HepG2 (cell line): Measurements from ENCODE around the gene KRT34. TPM values are rescaled to one million over a fixed set of nuclear protein-coding genes. Genes with fewer than 3 reads are reported as not detected.

ENCODE experiments used
- EP300 ChIP-seq, 3 experiments: sonication (generic) in 1 of 3; formaldehyde crosslinking in 1 of 3; IDR thresholded peaks; 2 replicates each; pipeline versions ENCODE4 v1.5.1 to v1.6.1; 2011 to 2020; ENCODE audit warnings: low read depth in 2 of 3, low read length in 2 of 3, borderline replicate concordance in 1 of 3, improper control_type of control experiment in 1 of 3, mild to moderate bottlenecking in 1 of 3, missing genetic modification reagents in 1 of 3, moderate library complexity in 1 of 3
- MED1 ChIP-seq: sonication (generic); formaldehyde crosslinking; IDR thresholded peaks from 2 replicates; pipeline ENCODE4 v1.4.0; 2020; ENCODE audit warnings: missing genetic modification reagents
- MIER3 ChIP-seq: IDR thresholded peaks from 2 replicates; pipeline ENCODE4 v1.6.1; 2016; ENCODE audit warnings: missing compliant biosample characterization, borderline replicate concordance
- MLLT10 ChIP-seq: sonication (generic); formaldehyde crosslinking; IDR thresholded peaks from 2 replicates; pipeline ENCODE4 v1.4.0; 2020; ENCODE audit warnings: missing genetic modification reagents
- NFIC ChIP-seq: IDR thresholded peaks from 2 replicates; pipeline ENCODE4 v1.6.1; 2012; ENCODE audit warnings: mild to moderate bottlenecking, low read length, inconsistent platforms
- NR2F1 ChIP-seq, 2 experiments: fragments of 450-650 bp in 1 of 2; formaldehyde crosslinking in 1 of 2; IDR thresholded peaks; 2 replicates each; pipeline versions ENCODE4 v1.5.0 to v1.6.1; 2016 to 2020; ENCODE audit warnings: mild to moderate bottlenecking in 1 of 2, missing compliant biosample characterization in 1 of 2, missing genetic modification reagents in 1 of 2, moderate library complexity in 1 of 2
- RAD51 ChIP-seq: fragments of 450-650 bp; IDR thresholded peaks from 2 replicates; pipeline ENCODE4 v1.6.1; 2016; ENCODE audit warnings: borderline replicate concordance
- SCMH1 ChIP-seq: sonication (generic); formaldehyde crosslinking; IDR thresholded peaks from 2 replicates; pipeline ENCODE4 v1.9.0; 2021; ENCODE audit warnings: missing genetic modification reagents, mild to moderate bottlenecking, borderline replicate concordance
- ZEB1 ChIP-seq: IDR thresholded peaks from 2 replicates; pipeline ENCODE4 v1.6.1; 2012; ENCODE audit warnings: mild to moderate bottlenecking, low read depth, inconsistent platforms; ENCODE audit not compliant: insufficient replicate concordance
- ZMYM2 ChIP-seq: sonication (generic); formaldehyde crosslinking; IDR thresholded peaks from 2 replicates; pipeline ENCODE4 v1.8.0; 2022; ENCODE audit warnings: mild to moderate bottlenecking, missing genetic modification reagents
- ZNF337 ChIP-seq: sonication (generic); formaldehyde crosslinking; IDR thresholded peaks from 2 replicates; pipeline ENCODE4 v1.5.1; 2020; ENCODE audit warnings: missing genetic modification reagents, low read depth, mild to moderate bottlenecking, borderline replicate concordance
- ZNF451 ChIP-seq: sonication (generic); formaldehyde crosslinking; IDR thresholded peaks from 2 replicates; pipeline ENCODE4 v1.5.0; 2020; ENCODE audit warnings: mild to moderate bottlenecking, missing genetic modification reagents
- ZNF629 ChIP-seq: sonication (generic); formaldehyde crosslinking; conservative IDR thresholded peaks from 2 replicates; pipeline ENCODE4 v1.5.0; 2020; ENCODE audit warnings: missing genetic modification reagents
- ZSCAN21 ChIP-seq: sonication (generic); formaldehyde crosslinking; IDR thresholded peaks from 2 replicates; pipeline ENCODE4 v1.8.0; 2022; ENCODE audit warnings: mild to moderate bottlenecking, missing genetic modification reagents, moderate library complexity, borderline replicate concordance
- polyA plus RNA-seq, 8 experiments: library from polyadenylated mRNA; depleted of rRNA in 3 of 8; stranded (reverse) in 7 of 8; unstranded in 1 of 8; fragments of >200 nt; fragmentation: Illumina TruSeq in 4 of 8; extraction: Trizol in 4 of 8; gene quantifications; 2 replicates each; pipeline versions ENCODE4 v1.2.1 to v1.2.3, GENCODE V29; 2011 to 2016; ENCODE audit warnings: low read depth in 4 of 8, missing spikeins in 1 of 8, mixed read lengths in 1 of 8; ENCODE audit not compliant: insufficient read depth in 1 of 8
- total RNA-seq, 5 experiments: library from RNA; depleted of rRNA; stranded (reverse); fragments of >200 nt; fragmentation: Illumina TruSeq; extraction: Trizol; gene quantifications; 2 replicates each; pipeline ENCODE4 v1.2.3, GENCODE V29; 2016; ENCODE audit warnings: low read depth in 1 of 5
- TF ChIP-seq, protein P1 (sequence below): sonication (generic); formaldehyde crosslinking; IDR thresholded peaks from 2 replicates; pipeline ENCODE4 v1.4.0; 2020; ENCODE audit warnings: mild to moderate bottlenecking, missing genetic modification reagents, borderline replicate concordance
- TF ChIP-seq, protein P2 (sequence below): sonication (generic); formaldehyde crosslinking; IDR thresholded peaks from 2 replicates; pipeline ENCODE4 v1.9.0; 2021; ENCODE audit warnings: missing genetic modification reagents, mild to moderate bottlenecking, borderline replicate concordance
- TF ChIP-seq, protein P3 (sequence below): fragments of 450-650 bp; IDR thresholded peaks from 2 replicates; pipeline ENCODE4 v1.6.1; 2017; ENCODE audit warnings: mild to moderate bottlenecking
- TF ChIP-seq, protein P4 (sequence below): IDR thresholded peaks from 2 replicates; pipeline ENCODE4 v1.6.1; 2016; ENCODE audit warnings: mild to moderate bottlenecking

The KRT34 gene
- total and polyA plus RNA-seq, 2 of the 13 experiments (the other 11 are each of a cell fraction or from before 2014, with no cell fraction given): not detected

DNA sequence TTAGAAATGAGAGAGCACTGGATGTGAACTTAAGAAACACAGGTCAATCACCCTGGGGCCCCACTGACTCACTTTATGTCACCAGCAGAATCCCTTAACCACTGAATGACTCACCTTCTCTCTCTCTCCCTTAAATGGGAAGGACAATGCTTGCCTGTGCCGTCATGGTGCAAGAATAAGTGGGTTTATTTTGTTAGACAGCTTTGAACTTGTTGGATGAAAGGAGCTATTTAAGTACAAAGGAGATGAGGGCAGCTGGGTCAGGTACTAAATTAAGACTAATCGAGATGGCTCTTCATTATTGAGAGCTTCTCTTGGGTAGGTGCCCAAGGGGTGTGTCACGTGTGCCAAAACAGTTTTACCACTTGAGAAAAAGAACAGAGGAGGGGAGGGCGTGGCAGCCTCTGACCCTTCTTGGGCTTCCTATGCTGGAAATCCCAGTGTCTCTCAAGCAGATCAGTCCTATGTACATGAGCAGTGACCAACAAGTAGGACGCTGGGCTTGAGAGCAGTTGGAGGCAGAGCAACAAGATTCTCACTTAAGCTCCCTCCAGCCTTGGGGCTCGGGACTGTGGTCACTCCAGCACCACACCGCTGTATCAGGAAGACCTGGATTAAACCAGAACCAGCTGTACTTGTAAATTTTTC, 22.0 kb upstream of the KRT34 start (continued):
- TF ChIP-seq, protein P1, sequence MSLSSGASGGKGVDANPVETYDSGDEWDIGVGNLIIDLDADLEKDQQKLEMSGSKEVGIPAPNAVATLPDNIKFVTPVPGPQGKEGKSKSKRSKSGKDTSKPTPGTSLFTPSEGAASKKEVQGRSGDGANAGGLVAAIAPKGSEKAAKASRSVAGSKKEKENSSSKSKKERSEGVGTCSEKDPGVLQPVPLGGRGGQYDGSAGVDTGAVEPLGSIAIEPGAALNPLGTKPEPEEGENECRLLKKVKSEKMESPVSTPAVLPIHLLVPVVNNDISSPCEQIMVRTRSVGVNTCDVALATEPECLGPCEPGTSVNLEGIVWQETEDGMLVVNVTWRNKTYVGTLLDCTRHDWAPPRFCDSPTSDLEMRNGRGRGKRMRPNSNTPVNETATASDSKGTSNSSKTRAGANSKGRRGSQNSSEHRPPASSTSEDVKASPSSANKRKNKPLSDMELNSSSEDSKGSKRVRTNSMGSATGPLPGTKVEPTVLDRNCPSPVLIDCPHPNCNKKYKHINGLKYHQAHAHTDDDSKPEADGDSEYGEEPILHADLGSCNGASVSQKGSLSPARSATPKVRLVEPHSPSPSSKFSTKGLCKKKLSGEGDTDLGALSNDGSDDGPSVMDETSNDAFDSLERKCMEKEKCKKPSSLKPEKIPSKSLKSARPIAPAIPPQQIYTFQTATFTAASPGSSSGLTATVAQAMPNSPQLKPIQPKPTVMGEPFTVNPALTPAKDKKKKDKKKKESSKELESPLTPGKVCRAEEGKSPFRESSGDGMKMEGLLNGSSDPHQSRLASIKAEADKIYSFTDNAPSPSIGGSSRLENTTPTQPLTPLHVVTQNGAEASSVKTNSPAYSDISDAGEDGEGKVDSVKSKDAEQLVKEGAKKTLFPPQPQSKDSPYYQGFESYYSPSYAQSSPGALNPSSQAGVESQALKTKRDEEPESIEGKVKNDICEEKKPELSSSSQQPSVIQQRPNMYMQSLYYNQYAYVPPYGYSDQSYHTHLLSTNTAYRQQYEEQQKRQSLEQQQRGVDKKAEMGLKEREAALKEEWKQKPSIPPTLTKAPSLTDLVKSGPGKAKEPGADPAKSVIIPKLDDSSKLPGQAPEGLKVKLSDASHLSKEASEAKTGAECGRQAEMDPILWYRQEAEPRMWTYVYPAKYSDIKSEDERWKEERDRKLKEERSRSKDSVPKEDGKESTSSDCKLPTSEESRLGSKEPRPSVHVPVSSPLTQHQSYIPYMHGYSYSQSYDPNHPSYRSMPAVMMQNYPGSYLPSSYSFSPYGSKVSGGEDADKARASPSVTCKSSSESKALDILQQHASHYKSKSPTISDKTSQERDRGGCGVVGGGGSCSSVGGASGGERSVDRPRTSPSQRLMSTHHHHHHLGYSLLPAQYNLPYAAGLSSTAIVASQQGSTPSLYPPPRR (CRISPR knock-in tag): no peak
- TF ChIP-seq ZSCAN21 (CRISPR knock-in tag) (no peak), NR2F1 (CRISPR knock-in tag; IDR thresholded peaks at IDR 0.05) (peak; percentile 75 to 86; a peak in 3 of 4 replicates), MLLT10 (CRISPR knock-in tag) (no peak), ZNF629 (CRISPR knock-in tag) (no peak), MED1 (0 out of 2 replicates have a peak, but pooled peaks have one; percentile 30), NFIC (0 out of 2 replicates have a peak, but pooled peaks have one; percentile 43), EP300 (IDR thresholded peaks at IDR 0.05; ENCODE audit: low read depth in 2 of 2, low read length in 2 of 2) (peak in 1 of 2 experiments; percentile 87; a peak in 2 of 4 replicates), EP300 (CRISPR knock-in tag; IDR thresholded peaks at IDR 0.05; ENCODE audit: borderline replicate concordance) (peak; percentile 94), ZMYM2 (CRISPR knock-in tag) (no peak), ZNF451 (CRISPR knock-in tag) (no peak), RAD51 (no peak; the same call in 1 of the 2 replicates), ZEB1 (no peak), MIER3 (CRISPR knock-in tag) (no peak), ZNF337 (CRISPR knock-in tag) (no peak), SCMH1 (no peak)
- TF ChIP-seq, protein P2, sequence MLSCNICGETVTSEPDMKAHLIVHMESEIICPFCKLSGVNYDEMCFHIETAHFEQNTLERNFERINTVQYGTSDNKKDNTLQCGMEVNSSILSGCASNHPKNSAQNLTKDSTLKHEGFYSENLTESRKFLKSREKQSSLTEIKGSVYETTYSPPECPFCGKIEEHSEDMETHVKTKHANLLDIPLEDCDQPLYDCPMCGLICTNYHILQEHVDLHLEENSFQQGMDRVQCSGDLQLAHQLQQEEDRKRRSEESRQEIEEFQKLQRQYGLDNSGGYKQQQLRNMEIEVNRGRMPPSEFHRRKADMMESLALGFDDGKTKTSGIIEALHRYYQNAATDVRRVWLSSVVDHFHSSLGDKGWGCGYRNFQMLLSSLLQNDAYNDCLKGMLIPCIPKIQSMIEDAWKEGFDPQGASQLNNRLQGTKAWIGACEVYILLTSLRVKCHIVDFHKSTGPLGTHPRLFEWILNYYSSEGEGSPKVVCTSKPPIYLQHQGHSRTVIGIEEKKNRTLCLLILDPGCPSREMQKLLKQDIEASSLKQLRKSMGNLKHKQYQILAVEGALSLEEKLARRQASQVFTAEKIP (CRISPR knock-in tag): no peak
- TF ChIP-seq, protein P3, sequence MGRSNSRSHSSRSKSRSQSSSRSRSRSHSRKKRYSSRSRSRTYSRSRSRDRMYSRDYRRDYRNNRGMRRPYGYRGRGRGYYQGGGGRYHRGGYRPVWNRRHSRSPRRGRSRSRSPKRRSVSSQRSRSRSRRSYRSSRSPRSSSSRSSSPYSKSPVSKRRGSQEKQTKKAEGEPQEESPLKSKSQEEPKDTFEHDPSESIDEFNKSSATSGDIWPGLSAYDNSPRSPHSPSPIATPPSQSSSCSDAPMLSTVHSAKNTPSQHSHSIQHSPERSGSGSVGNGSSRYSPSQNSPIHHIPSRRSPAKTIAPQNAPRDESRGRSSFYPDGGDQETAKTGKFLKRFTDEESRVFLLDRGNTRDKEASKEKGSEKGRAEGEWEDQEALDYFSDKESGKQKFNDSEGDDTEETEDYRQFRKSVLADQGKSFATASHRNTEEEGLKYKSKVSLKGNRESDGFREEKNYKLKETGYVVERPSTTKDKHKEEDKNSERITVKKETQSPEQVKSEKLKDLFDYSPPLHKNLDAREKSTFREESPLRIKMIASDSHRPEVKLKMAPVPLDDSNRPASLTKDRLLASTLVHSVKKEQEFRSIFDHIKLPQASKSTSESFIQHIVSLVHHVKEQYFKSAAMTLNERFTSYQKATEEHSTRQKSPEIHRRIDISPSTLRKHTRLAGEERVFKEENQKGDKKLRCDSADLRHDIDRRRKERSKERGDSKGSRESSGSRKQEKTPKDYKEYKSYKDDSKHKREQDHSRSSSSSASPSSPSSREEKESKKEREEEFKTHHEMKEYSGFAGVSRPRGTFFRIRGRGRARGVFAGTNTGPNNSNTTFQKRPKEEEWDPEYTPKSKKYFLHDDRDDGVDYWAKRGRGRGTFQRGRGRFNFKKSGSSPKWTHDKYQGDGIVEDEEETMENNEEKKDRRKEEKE: no peak
- TF ChIP-seq, protein P4, sequence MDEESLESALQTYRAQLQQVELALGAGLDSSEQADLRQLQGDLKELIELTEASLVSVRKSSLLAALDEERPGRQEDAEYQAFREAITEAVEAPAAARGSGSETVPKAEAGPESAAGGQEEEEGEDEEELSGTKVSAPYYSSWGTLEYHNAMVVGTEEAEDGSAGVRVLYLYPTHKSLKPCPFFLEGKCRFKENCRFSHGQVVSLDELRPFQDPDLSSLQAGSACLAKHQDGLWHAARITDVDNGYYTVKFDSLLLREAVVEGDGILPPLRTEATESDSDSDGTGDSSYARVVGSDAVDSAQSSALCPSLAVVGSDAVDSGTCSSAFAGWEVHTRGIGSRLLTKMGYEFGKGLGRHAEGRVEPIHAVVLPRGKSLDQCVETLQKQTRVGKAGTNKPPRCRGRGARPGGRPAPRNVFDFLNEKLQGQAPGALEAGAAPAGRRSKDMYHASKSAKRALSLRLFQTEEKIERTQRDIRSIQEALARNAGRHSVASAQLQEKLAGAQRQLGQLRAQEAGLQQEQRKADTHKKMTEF (CRISPR knock-in tag): 0 out of 2 replicates have a peak, but pooled peaks have one; percentile 37
